Endothelial cell of umbilical vein (primary cell): ENCODE measurements around the gene S100A9. TPM values are rescaled to one million over a fixed set of nuclear protein-coding genes. Genes with fewer than 3 reads are reported as not detected.

ENCODE experiments used
- BruUV-seq: library from RNA; stranded (reverse); fragments of 400-500 nt; replicated peaks from 2 replicates; lab custom pipeline; 2021; lab: Mats Ljungman, UMichigan
- CTCF ChIA-PET: fragments of 300-600, 350-600 bp; sonication (Branson Sonifier 250); formaldehyde crosslinking; loops from one replicate; lab custom pipeline; 2021; ENCODE audit warnings: antibody characterized with exemption, inconsistent platforms; lab: Charles Lee
- POLR2A ChIA-PET: fragments of 300-600, 350-600 bp; sonication (Branson Sonifier 250); formaldehyde crosslinking; loops from one replicate; lab custom pipeline; 2021; ENCODE audit warnings: antibody characterized with exemption, inconsistent platforms; lab: Charles Lee
- DNase-seq: peaks from one replicate; pipeline ENCODE4 v3.0.0-alpha.2; 2011; ENCODE audit warnings: low read depth, low spot score
- FAIRE-seq: peaks from 2 replicates; lab custom pipeline; 2011; peaks lifted over from hg19 to GRCh38; lab: Jason Lieb, UNC
- H2AFZ ChIP-seq: 2 replicates; pipeline ENCODE4 v1.6.0; 2012; ENCODE audit warnings: low read depth, low read length, control low read depth, inconsistent platforms
- H3K27ac ChIP-seq: 2 replicates; pipeline ENCODE4 v1.5.1; 2011; ENCODE audit warnings: low read depth, mild to moderate bottlenecking, control low read depth, low read length, moderate library complexity; ENCODE audit not compliant: insufficient read depth
- H3K27me3 ChIP-seq, 2 experiments: 2 replicates each; pipeline versions ENCODE4 v1.6.0 to v1.6.1; 2011; ENCODE audit warnings: low read length in 2 of 2, mixed read lengths in 1 of 2; ENCODE audit not compliant: control insufficient read depth in 2 of 2, insufficient read depth in 2 of 2
- H3K36me3 ChIP-seq, 2 experiments: 2 replicates in 1 of 2; 3 replicates in 1 of 2; pipeline ENCODE4 v1.5.1; 2011; ENCODE audit warnings: low read length in 2 of 2, mild to moderate bottlenecking in 1 of 2, moderate library complexity in 1 of 2; ENCODE audit not compliant: control insufficient read depth in 2 of 2, insufficient read depth in 2 of 2; ENCODE audit errors: extremely low read depth in 1 of 2
- H3K4me1 ChIP-seq: 3 replicates; pipeline ENCODE4 v1.5.1; 2011; ENCODE audit warnings: mild to moderate bottlenecking, low read length; ENCODE audit not compliant: control insufficient read depth, insufficient read depth; ENCODE audit errors: extremely low read depth
- H3K4me2 ChIP-seq: 2 replicates; pipeline ENCODE4 v1.6.1; 2011; ENCODE audit warnings: low read length, control low read depth, mixed read lengths; ENCODE audit not compliant: insufficient read depth
- H3K4me3 ChIP-seq, 3 experiments: fragments of 200-600 bp in 1 of 3; sonication (generic), shearing (Covaris generic) in 1 of 3; replicated peaks in 1 of 3; 2 replicates each; pipeline ENCODE4 v1.5.1; 2011 to 2016; ENCODE audit warnings: control low read depth in 3 of 3, low read length in 3 of 3, mild to moderate bottlenecking in 2 of 3, inconsistent platforms in 1 of 3, low read depth in 1 of 3, moderate library complexity in 1 of 3; ENCODE audit not compliant: insufficient read depth in 1 of 3
- H3K79me2 ChIP-seq: 2 replicates; pipeline ENCODE4 v1.6.0; 2012; ENCODE audit warnings: low read length, inconsistent platforms; ENCODE audit not compliant: control insufficient read depth, insufficient read depth
- H3K9ac ChIP-seq: replicated peaks from 2 replicates; pipeline ENCODE3; 2011; ENCODE audit warnings: low read length, control low read depth; ENCODE audit not compliant: insufficient read depth; ENCODE audit errors: extremely low read depth
- H3K9me1 ChIP-seq: replicated peaks from 3 replicates; pipeline ENCODE4 v1.6.0; 2011; ENCODE audit warnings: mild to moderate bottlenecking, low read length; ENCODE audit not compliant: control insufficient read depth, insufficient read depth; ENCODE audit errors: extremely low read depth
- H3K9me3 ChIP-seq: replicated peaks from 2 replicates; pipeline ENCODE4 v1.5.1; 2012; ENCODE audit warnings: low read length, inconsistent platforms; ENCODE audit not compliant: control insufficient read depth, insufficient read depth
- H4K20me1 ChIP-seq: replicated peaks from 2 replicates; pipeline ENCODE3; 2011; ENCODE audit warnings: mild to moderate bottlenecking, low read length; ENCODE audit not compliant: control insufficient read depth, insufficient read depth; ENCODE audit errors: extremely low read depth
- EZH2 ChIP-seq: IDR thresholded peaks from 2 replicates; pipeline ENCODE4 v1.6.1; 2012; ENCODE audit warnings: borderline replicate concordance, low read depth, mild to moderate bottlenecking, moderate library complexity, low read length, inconsistent platforms; ENCODE audit not compliant: severe bottlenecking
- FOS ChIP-seq: IDR thresholded peaks from 2 replicates; pipeline ENCODE4 v1.6.1; 2011; ENCODE audit warnings: mild to moderate bottlenecking, low read length, moderate library complexity, borderline replicate concordance; ENCODE audit not compliant: insufficient read depth
- GATA2 ChIP-seq: IDR thresholded peaks from 2 replicates; pipeline ENCODE4 v1.7.0; 2011; ENCODE audit warnings: low read depth, mild to moderate bottlenecking, moderate library complexity, mixed read lengths, low read length; ENCODE audit not compliant: insufficient read length, insufficient read depth
- JUN ChIP-seq: IDR thresholded peaks from 2 replicates; pipeline ENCODE4 v1.6.1; 2011; ENCODE audit warnings: borderline replicate concordance, low read depth; ENCODE audit not compliant: insufficient read length, insufficient read depth
- MAX ChIP-seq: IDR thresholded peaks from 2 replicates; pipeline ENCODE4 v1.6.1; 2011; ENCODE audit not compliant: insufficient read depth, insufficient read length
- MYC ChIP-seq: IDR thresholded peaks from one replicate; pipeline ENCODE4 v1.6.1; 2011; ENCODE audit warnings: mild to moderate bottlenecking, low read depth, low read length
- POLR2A ChIP-seq: IDR thresholded peaks from 2 replicates; pipeline ENCODE4 v1.6.1; 2012; ENCODE audit warnings: low read depth, mild to moderate bottlenecking, control low read depth, low read length
- POLR2AphosphoS5 ChIP-seq: IDR thresholded peaks from 2 replicates; pipeline ENCODE4 v1.6.1; 2012; ENCODE audit warnings: low read depth, mild to moderate bottlenecking, control low read depth, low read length, moderate library complexity; ENCODE audit not compliant: insufficient read depth
- dilution Hi-C: fragments of 300-500 bp; cut with MboI; formaldehyde crosslinking; loops from one replicate; pipeline ENCODE4 v1.15.0; 2019; ENCODE audit warnings: low sequenced_read_pairs; ENCODE audit not compliant: extremely low pct_ligation_motif_present
- intact Hi-C: fragments of 100-400 bp; cut with micrococcal nuclease; formaldehyde crosslinking; loops from one replicate; pipeline ENCODE4 v1.10.0; 2022
- polyA plus RNA-seq, 4 experiments: library from polyadenylated mRNA; depleted of rRNA in 3 of 4; stranded (reverse) in 3 of 4; unstranded in 1 of 4; fragments of >200 nt; gene quantifications; 2 replicates each; pipeline versions ENCODE4 v1.2.1 to v1.2.3, GENCODE V29; 2011 to 2012; ENCODE audit warnings: missing spikeins in 1 of 4
- total RNA-seq: library from RNA; stranded (reverse); gene quantifications from 2 replicates; pipeline ENCODE4 v1.2.3, GENCODE V29; 2021
- TF ChIP-seq, protein P1 (sequence below), 2 donors: IDR thresholded peaks; 1 replicate in 1 of 2; 2 replicates in 1 of 2; pipeline ENCODE4 v1.5.1; 2011; ENCODE audit warnings: low read length in 2 of 2, mild to moderate bottlenecking in 2 of 2, moderate library complexity in 2 of 2, control low read depth in 1 of 2, inconsistent platforms in 1 of 2, low read depth in 1 of 2; ENCODE audit not compliant: insufficient read depth in 1 of 2; ENCODE audit errors: extremely low read depth in 1 of 2

Gene S100A9
- total and polyA plus RNA-seq, 2 donors (not counting 3 experiments of a cell fraction or from before 2014, with no cell fraction given) = not detected

GRCh38 chr1:153354515-153355193 lies 3.0 kb upstream of the S100A9 start:
- DNase-seq (no peak), FAIRE-seq (no peak)
- H3K27ac ChIP-seq = no peak overlapping the region
- H3K9me3 ChIP-seq = no peaks in the 10 kb centered on the region
- no peaks in the 10 kb centered on the region for H3K27me3 ChIP-seq
- H3K4me1 ChIP-seq = no peaks in the 10 kb centered on the region
- intact Hi-C loops (no loop called here), dilution Hi-C loops (no loop called here)
- H3K9me1 ChIP-seq = no peaks in the 10 kb centered on the region
- TF ChIP-seq POLR2A (no peak), GATA2 (no peak), MYC (no peak), EZH2 (no peak), FOS (no peak), POLR2AphosphoS5 (no peak), JUN (no peak), MAX (no peak)
- TF ChIP-seq, protein P1, sequence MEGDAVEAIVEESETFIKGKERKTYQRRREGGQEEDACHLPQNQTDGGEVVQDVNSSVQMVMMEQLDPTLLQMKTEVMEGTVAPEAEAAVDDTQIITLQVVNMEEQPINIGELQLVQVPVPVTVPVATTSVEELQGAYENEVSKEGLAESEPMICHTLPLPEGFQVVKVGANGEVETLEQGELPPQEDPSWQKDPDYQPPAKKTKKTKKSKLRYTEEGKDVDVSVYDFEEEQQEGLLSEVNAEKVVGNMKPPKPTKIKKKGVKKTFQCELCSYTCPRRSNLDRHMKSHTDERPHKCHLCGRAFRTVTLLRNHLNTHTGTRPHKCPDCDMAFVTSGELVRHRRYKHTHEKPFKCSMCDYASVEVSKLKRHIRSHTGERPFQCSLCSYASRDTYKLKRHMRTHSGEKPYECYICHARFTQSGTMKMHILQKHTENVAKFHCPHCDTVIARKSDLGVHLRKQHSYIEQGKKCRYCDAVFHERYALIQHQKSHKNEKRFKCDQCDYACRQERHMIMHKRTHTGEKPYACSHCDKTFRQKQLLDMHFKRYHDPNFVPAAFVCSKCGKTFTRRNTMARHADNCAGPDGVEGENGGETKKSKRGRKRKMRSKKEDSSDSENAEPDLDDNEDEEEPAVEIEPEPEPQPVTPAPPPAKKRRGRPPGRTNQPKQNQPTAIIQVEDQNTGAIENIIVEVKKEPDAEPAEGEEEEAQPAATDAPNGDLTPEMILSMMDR (IDR thresholded peaks at IDR 0.05; ENCODE audit: extremely low read depth in 1 of 2, insufficient read depth in 1 of 2, low read depth in 1 of 2, low read length in 2 of 2) = no peak
- H4K20me1 ChIP-seq = no peaks in the 10 kb centered on the region
- no peaks in the 10 kb centered on the region for H3K79me2 ChIP-seq
- no peaks in the 10 kb centered on the region for H3K36me3 ChIP-seq
- ChIA-PET POLR2A (no interaction called here), CTCF (interaction anchor here (0.9 to 13.2 kb wide), 3 partner anchors 50 to 178 kb away, joined by 3 to 331 read pairs (median 5); no protein-coding TSS in a partner anchor)
- BruUV-seq = no TSS peak
- no peak overlapping the region for H3K4me2 ChIP-seq
- H3K4me3 ChIP-seq = no peak overlapping the region
- no peak overlapping the region for H2AFZ ChIP-seq
- no peak overlapping the region for H3K9ac ChIP-seq
